Measurements from ENCODE around the gene CCSER1.
"Not testable (repeated sequence)": the region's sequence is repeated elsewhere in the genome, so short reads cannot be mapped to it uniquely, and the experiment has no call there.

The CCSER1 gene

GRCh38 chr4:90844241-90844640 lies 717.0 kb downstream of the CCSER1 start:
- no peak for FAIRE-seq

- FAIRE-seq: no peak
These were observed 718.6 kb downstream of the CCSER1 start for GRCh38 chr4:90845777-90846176.

- no peak for FAIRE-seq
These were observed 725.0 kb downstream of the CCSER1 start for GRCh38 chr4:90852237-90852636.

- no peak for FAIRE-seq
These were observed 727.9 kb downstream of the CCSER1 start for GRCh38 chr4:90855111-90855510.

- no peak for FAIRE-seq
These were observed 730.1 kb downstream of the CCSER1 start for GRCh38 chr4:90857081-90857820.

GRCh38 chr4:90875791-90876190 lies 748.6 kb downstream of the CCSER1 start:
- FAIRE-seq: no peak

- no peak for FAIRE-seq
These were observed 749.1 kb downstream of the CCSER1 start for GRCh38 chr4:90876296-90876695.

- no peak for FAIRE-seq
These were observed 756.3 kb downstream of the CCSER1 start for GRCh38 chr4:90883519-90883918.

GRCh38 chr4:90888571-90888970 lies 761.4 kb downstream of the CCSER1 start:
- FAIRE-seq: no peak

- no peak for FAIRE-seq
These were observed 762.0 kb downstream of the CCSER1 start for GRCh38 chr4:90889171-90889570.

GRCh38 chr4:90903413-90903812 lies 776.2 kb downstream of the CCSER1 start:
- FAIRE-seq: not testable (repeated sequence)

- no peak for FAIRE-seq
These were observed 776.8 kb downstream of the CCSER1 start for GRCh38 chr4:90904021-90904420.

GRCh38 chr4:90906239-90906638 lies 779.0 kb downstream of the CCSER1 start:
- no peak for FAIRE-seq

GRCh38 chr4:90911724-90912434 lies 784.7 kb downstream of the CCSER1 start:
- not testable (repeated sequence) for FAIRE-seq

- FAIRE-seq: no peak
These were observed 795.0 kb downstream of the CCSER1 start for GRCh38 chr4:90922174-90922573.

- FAIRE-seq: no peak
These were observed 799.8 kb downstream of the CCSER1 start for GRCh38 chr4:90926957-90927356.

- no peak for FAIRE-seq
These were observed 816.1 kb downstream of the CCSER1 start for GRCh38 chr4:90943311-90943710.

GRCh38 chr4:90946945-90947344 lies 819.8 kb downstream of the CCSER1 start:
- FAIRE-seq: no peak

- no peak for FAIRE-seq
These were observed 823.2 kb downstream of the CCSER1 start for GRCh38 chr4:90950385-90950841.

- FAIRE-seq: no peak
These were observed 823.8 kb downstream of the CCSER1 start for GRCh38 chr4:90951037-90951436.

- no peak for FAIRE-seq
These were observed 831.2 kb downstream of the CCSER1 start for GRCh38 chr4:90958256-90958895.

GRCh38 chr4:90960433-90960832 lies 833.2 kb downstream of the CCSER1 start:
- no peak for FAIRE-seq

- FAIRE-seq: no peak
These were observed 833.6 kb downstream of the CCSER1 start for GRCh38 chr4:90960840-90961239.

- FAIRE-seq: no peak
These were observed 842.8 kb downstream of the CCSER1 start for GRCh38 chr4:90970021-90970420.

Measured in A204.1 (cell line).